ENCODE data around the gene ACTR3C.

DNA sequence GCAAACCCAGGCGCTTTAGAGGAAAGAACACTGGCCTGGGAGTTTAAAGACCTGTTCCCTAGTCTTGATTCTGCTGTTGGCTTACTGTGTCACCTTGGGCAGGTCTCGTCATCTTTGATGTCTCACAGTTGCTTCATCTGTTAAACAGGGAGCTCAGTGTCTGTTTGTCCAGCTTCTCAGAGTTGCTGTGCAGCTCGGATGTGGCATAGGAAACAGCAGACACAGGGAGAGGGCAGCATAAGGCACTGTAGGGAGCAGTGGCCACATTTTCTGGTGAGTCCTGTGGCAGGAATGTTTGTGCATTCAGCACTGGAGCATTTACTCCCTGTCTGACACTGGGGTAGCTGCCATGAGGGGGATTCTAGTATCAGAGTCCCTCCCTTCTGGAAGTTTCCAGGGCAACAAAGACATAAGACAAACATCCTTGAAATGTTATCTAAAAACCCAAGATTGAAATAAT lies 47.3 kb upstream of the ACTR3C start:
- no peak for TF ChIP-seq POLR2A (IDR thresholded peaks at IDR 0.05)
- TF ChIP-seq, protein P1, sequence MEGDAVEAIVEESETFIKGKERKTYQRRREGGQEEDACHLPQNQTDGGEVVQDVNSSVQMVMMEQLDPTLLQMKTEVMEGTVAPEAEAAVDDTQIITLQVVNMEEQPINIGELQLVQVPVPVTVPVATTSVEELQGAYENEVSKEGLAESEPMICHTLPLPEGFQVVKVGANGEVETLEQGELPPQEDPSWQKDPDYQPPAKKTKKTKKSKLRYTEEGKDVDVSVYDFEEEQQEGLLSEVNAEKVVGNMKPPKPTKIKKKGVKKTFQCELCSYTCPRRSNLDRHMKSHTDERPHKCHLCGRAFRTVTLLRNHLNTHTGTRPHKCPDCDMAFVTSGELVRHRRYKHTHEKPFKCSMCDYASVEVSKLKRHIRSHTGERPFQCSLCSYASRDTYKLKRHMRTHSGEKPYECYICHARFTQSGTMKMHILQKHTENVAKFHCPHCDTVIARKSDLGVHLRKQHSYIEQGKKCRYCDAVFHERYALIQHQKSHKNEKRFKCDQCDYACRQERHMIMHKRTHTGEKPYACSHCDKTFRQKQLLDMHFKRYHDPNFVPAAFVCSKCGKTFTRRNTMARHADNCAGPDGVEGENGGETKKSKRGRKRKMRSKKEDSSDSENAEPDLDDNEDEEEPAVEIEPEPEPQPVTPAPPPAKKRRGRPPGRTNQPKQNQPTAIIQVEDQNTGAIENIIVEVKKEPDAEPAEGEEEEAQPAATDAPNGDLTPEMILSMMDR (IDR thresholded peaks at IDR 0.05) = no peak
